ENCODE measurements around the gene B3GNT3.

DNA sequence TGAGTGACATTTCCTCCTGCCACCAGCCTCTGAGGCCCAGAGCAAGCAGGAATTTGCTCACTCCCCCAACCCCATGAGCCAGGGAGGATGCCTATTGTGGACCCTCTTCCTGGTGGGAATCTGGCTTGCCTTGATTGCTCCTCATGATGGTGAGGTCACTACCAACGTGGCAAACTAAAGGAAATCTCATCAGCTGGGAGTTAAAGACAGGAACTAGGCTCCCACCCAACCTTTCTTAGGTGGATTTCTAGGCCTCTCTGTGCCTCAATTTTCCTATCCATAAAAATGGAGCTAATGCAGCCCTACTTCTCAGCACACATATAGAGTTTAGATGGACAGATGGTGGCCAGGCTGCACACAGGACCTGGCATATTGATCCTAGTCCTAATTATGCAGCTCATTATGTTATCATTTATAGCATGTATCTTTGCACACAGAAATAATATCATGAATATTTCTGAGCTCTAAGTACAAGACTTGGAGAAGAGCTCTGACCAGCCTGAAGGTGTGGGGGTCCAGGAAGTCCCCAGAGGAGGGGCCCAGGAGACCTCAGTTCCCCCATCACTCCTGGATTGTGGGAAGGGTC is 2.0 kb downstream of the B3GNT3 start:
- TF ChIP-seq, protein P1, sequence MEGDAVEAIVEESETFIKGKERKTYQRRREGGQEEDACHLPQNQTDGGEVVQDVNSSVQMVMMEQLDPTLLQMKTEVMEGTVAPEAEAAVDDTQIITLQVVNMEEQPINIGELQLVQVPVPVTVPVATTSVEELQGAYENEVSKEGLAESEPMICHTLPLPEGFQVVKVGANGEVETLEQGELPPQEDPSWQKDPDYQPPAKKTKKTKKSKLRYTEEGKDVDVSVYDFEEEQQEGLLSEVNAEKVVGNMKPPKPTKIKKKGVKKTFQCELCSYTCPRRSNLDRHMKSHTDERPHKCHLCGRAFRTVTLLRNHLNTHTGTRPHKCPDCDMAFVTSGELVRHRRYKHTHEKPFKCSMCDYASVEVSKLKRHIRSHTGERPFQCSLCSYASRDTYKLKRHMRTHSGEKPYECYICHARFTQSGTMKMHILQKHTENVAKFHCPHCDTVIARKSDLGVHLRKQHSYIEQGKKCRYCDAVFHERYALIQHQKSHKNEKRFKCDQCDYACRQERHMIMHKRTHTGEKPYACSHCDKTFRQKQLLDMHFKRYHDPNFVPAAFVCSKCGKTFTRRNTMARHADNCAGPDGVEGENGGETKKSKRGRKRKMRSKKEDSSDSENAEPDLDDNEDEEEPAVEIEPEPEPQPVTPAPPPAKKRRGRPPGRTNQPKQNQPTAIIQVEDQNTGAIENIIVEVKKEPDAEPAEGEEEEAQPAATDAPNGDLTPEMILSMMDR (IDR thresholded peaks at IDR 0.05; ENCODE audit: low read depth, low read length), result no peak
- no peak for TF ChIP-seq EZH2phosphoT487 (IDR thresholded peaks at IDR 0.05; ENCODE audit: low read depth)

Measured in OCI-LY3 (cell line).